Transverse colon (tissue), 4 donors: Measurements from ENCODE around the gene FAM25G.

Experiments used
- CTCF ChIP-seq, 5 experiments: fragments of 200-600 bp in 3 of 5; fragments of 450-650 bp in 2 of 5; sonication (generic) in 3 of 5; IDR thresholded peaks; 1 replicate in 2 of 5; 2 replicates in 3 of 5; pipeline ENCODE4 v1.5.1; 2016 to 2017; ENCODE audit warnings: antibody characterized with exemption in 5 of 5, inconsistent platforms in 3 of 5, mild to moderate bottlenecking in 2 of 5, moderate library complexity in 1 of 5
- EP300 ChIP-seq: sonication (generic); formaldehyde crosslinking; IDR thresholded peaks from one replicate; pipeline ENCODE4 v1.6.1; 2017; ENCODE audit warnings: antibody characterized with exemption, low read depth
- POLR2A ChIP-seq: fragments of 450-650 bp; IDR thresholded peaks from one replicate; pipeline ENCODE4 v1.6.1; 2016; ENCODE audit warnings: antibody characterized with exemption, mild to moderate bottlenecking, moderate library complexity
- POLR2AphosphoS5 ChIP-seq, 3 donors: sonication (generic); formaldehyde crosslinking; IDR thresholded peaks; one replicate each; pipeline ENCODE4 v1.6.1; 2016; ENCODE audit warnings: antibody characterized with exemption in 3 of 3

GRCh38 chr10:47442351-47442750 is 49.1 kb downstream of the FAM25G start:
- TF ChIP-seq CTCF (IDR thresholded peaks at IDR 0.05) (no peak), POLR2AphosphoS5 (IDR thresholded peaks at IDR 0.05) (no peak), POLR2A (no peak), EP300 (no peak)
